ENCODE data around the gene RNF186. TPM values are rescaled to one million over a fixed set of nuclear protein-coding genes. Genes with fewer than 3 reads are reported as not detected.

The RNF186 gene
- polyA plus RNA-seq, 1 of the 3 experiments (the other 2 are of a cell fraction) = not detected

DNA sequence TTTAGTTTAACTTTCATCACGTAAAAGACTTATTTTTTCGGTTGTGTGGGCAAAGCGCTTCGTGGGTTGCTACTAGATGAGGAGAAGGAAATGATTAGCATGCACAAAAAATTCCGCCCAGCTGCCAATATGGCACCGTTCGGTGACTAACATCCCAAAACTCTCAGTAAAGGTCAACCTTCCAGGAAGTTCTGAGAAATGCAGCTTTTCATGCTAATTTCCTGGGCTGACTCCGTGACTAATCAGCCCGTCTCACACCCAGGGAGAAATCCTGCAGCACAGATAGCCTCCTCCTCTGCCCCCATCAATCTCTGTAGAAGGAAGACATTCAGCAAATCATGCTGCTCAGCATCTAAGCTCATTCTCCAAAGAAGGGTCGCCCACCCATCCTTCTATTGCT lies 49.5 kb downstream of the RNF186 start (continued):
- TF ChIP-seq, protein P1, sequence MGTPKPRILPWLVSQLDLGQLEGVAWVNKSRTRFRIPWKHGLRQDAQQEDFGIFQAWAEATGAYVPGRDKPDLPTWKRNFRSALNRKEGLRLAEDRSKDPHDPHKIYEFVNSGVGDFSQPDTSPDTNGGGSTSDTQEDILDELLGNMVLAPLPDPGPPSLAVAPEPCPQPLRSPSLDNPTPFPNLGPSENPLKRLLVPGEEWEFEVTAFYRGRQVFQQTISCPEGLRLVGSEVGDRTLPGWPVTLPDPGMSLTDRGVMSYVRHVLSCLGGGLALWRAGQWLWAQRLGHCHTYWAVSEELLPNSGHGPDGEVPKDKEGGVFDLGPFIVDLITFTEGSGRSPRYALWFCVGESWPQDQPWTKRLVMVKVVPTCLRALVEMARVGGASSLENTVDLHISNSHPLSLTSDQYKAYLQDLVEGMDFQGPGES (IDR thresholded peaks at IDR 0.05; ENCODE audit: low read depth, low read length) = no peak
- TF ChIP-seq NFIC (IDR thresholded peaks at IDR 0.05; ENCODE audit: borderline replicate concordance) (peak; percentile 76; the same call in 1 of the 2 replicates), FOXJ3 (CRISPR knock-in tag; IDR thresholded peaks at IDR 0.05) (no peak), EZH2phosphoT487 (IDR thresholded peaks at IDR 0.05; ENCODE audit: borderline replicate concordance, low read depth) (no peak), CTCF (IDR thresholded peaks at IDR 0.05) (no peak), MXI1 (IDR thresholded peaks at IDR 0.05; ENCODE audit: low read depth, low read length) (no peak), PBX3 (IDR thresholded peaks at IDR 0.05) (peak; percentile 71), RCOR1 (IDR thresholded peaks at IDR 0.05; ENCODE audit: low read length) (no peak), MAX (IDR thresholded peaks at IDR 0.05; ENCODE audit: low read depth) (peak; percentile 27; the same call in 1 of the 2 replicates), FOSL2 (IDR thresholded peaks at IDR 0.05; ENCODE audit: borderline replicate concordance, low read depth) (peak; percentile 79), JUND (IDR thresholded peaks at IDR 0.05) (peak; percentile 77), NRF1 (IDR thresholded peaks at IDR 0.05; ENCODE audit: low read depth, low read length) (no peak), TAF1 (IDR thresholded peaks at IDR 0.05; ENCODE audit: borderline replicate concordance, low read depth, low read length) (0 out of 2 replicates have a peak, but pooled peaks have one; percentile 9), MEF2A (IDR thresholded peaks at IDR 0.05; ENCODE audit: borderline replicate concordance, low read depth) (no peak), RAD21 (IDR thresholded peaks at IDR 0.05; ENCODE audit: low read length) (no peak), SMC3 (IDR thresholded peaks at IDR 0.05; ENCODE audit: low read depth, low read length) (no peak), TCF12 (IDR thresholded peaks at IDR 0.05) (peak; percentile 78)
- TF ChIP-seq, protein P2, sequence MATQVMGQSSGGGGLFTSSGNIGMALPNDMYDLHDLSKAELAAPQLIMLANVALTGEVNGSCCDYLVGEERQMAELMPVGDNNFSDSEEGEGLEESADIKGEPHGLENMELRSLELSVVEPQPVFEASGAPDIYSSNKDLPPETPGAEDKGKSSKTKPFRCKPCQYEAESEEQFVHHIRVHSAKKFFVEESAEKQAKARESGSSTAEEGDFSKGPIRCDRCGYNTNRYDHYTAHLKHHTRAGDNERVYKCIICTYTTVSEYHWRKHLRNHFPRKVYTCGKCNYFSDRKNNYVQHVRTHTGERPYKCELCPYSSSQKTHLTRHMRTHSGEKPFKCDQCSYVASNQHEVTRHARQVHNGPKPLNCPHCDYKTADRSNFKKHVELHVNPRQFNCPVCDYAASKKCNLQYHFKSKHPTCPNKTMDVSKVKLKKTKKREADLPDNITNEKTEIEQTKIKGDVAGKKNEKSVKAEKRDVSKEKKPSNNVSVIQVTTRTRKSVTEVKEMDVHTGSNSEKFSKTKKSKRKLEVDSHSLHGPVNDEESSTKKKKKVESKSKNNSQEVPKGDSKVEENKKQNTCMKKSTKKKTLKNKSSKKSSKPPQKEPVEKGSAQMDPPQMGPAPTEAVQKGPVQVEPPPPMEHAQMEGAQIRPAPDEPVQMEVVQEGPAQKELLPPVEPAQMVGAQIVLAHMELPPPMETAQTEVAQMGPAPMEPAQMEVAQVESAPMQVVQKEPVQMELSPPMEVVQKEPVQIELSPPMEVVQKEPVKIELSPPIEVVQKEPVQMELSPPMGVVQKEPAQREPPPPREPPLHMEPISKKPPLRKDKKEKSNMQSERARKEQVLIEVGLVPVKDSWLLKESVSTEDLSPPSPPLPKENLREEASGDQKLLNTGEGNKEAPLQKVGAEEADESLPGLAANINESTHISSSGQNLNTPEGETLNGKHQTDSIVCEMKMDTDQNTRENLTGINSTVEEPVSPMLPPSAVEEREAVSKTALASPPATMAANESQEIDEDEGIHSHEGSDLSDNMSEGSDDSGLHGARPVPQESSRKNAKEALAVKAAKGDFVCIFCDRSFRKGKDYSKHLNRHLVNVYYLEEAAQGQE (IDR thresholded peaks at IDR 0.05; ENCODE audit: low read depth, low read length) = peak; percentile 56; the same call in 1 of the 2 replicates

All from SK-N-SH (cell line).